GM21381 (cell line): ENCODE results near the gene HUS1B.
"Not testable (repeated sequence)": the region's sequence is repeated elsewhere in the genome, so short reads cannot be mapped to it uniquely, and the experiment has no call there.

Experiments
- ATAC-seq: cut with Tn5 transposase; IDR thresholded peaks from one replicate; pipeline ENCODE4 v1.9.1; 2021; ENCODE audit warnings: mild to moderate bottlenecking, moderate library complexity; ENCODE audit not compliant: unreplicated experiment

HUS1B gene

GRCh38 chr6:679282-679681 lies 22.4 kb upstream of the HUS1B start:
- no peak for ATAC-seq

DNA sequence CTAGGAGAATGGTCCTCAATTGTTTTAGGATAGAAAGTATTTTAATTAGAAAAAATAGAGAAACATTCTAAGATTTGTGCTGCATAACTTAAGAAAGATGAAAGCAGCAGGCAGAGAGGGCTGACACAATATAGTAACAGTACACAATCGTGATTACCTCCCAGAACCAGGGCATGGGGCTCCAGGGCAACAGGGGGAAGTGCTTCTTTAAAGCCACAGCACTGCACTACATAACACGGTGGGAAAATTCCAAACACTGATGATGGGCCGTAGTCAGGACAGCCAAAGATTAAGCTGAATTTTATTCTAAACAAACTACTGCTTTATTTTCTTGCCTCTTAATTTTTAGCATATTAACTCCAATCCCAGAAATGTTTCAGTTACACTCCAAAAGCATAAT lies 21.6 kb upstream of the HUS1B start:
- no peak for ATAC-seq

GRCh38 chr6:677919-678318 lies 21.0 kb upstream of the HUS1B start:
- ATAC-seq: no peak

- no peak for ATAC-seq
These were observed 18.1 kb upstream of the HUS1B start for GRCh38 chr6:674956-675355.

DNA sequence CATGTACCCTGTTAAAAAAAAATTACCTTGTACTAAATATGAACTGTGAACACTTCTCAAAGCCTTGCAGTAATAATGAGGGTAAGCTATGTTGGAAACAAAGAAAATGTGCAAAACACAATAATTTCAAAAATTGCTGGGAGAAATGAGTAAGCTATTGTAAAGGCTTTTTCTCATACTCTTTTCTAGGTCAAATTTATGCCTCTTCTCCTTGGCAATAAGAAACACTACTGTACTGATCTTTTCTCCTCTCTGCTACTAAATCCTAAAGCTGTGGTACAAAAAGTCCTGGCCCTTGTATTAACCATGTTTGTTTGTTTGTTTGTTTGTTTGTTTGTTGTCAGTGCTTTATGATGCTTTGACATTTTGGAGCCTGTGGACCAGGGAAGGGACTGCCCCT lies 17.5 kb upstream of the HUS1B start:
- ATAC-seq: no peak

GRCh38 chr6:667253-667927 lies 10.5 kb upstream of the HUS1B start:
- no peak for ATAC-seq

- no peak for ATAC-seq
These were observed 8.7 kb upstream of the HUS1B start for GRCh38 chr6:665403-666267.

- ATAC-seq: not testable (repeated sequence)
These were observed 6.9 kb upstream of the HUS1B start for GRCh38 chr6:663788-664187.

DNA sequence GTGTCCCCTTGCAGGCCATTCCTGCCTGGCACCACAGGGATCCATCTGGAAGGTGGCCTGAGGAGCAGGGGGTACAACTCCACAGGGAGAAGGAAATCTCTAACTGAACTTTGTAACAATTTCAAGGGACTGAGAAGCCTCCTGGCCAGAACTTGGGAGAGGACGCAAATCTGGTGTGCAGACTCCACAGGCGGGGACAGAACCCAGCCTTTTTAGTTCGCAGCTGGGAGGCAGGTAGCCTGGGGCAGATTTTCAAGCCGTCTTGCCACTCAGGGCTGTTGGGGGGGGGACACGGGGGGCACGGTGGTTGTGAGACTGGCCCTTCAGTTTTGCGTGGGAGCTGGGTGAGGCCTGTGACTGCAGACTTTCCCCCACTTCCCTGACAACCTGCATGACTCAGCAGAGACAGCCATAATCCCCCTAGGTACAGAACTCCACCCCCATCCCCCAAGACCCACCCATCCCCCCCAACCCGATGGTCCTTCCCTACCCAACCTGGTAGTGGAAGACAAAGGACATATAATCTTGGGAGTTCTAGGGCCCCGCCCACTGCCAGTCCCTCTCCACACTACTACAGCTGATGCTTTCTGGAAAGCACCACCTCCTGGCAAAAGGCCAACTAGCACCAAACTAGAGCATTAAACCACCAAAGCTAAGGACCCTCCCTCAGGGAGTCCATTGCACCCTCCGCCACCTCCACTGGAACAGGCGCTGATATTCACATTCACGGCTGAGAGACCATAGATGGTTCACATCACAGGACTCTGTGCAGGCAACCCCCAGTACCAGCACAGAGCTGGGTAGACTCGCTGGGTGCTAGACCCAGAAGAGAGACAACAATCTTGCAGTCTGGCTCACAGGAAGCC lies 3.0 kb upstream of the HUS1B start:
- no peak for ATAC-seq

DNA sequence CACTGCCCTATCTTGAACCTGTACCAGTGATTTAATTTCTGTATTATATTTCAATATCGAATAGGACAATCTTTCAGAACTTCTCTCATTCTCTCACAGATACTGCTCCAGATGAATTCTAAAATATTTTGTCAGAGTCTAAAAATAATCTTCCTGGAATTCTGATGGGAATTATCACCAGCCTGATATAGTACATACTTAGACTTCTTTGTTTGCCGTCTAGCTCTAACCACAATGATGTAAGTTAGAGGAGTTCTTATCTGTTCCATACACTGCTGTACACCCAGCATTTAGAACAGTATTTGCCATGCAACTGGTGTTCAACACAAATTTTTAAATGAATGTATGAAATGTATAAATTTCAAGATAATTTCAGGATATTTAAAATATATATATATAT lies 1.3 kb upstream of the HUS1B start:
- no peak for ATAC-seq

DNA sequence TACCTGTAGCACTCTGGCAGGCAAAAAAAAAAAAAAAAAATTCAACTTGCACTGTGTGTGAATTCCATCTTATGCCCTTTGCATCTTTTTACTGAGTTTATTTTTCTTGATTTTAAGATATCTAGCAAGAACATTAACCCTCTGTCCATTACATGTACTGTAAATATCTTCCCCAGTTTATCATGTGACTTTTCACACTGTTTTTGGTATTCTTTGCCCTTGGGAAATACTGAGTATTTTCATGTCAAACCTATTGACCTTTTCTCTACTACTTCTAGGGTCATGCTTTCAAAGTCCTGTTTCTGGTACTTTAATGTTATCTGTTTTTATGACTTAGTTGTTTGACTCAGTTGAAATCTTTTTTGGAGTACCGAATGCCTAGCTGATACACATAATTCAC lies 843 bp upstream of the HUS1B start:
- ATAC-seq: no peak

DNA sequence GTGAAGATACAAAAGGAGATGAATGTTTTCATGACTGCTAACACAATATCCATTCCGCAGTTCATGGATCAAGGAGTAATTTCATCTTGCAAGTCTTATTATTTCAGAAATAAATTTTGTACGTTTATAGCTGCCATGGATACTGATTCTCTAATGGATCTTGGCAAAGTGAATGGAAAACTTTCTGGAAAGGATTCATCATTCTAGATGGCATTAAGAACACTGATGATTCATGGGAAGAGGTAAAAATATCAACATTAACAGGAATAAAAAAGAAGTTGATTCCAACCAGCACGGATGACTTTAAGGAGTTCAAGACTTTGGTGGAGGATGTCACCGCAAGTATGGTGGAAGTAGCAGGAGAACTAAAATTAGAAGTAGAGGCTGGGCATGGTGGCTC lies 2.8 kb downstream of the HUS1B start:
- ATAC-seq: no peak

DNA sequence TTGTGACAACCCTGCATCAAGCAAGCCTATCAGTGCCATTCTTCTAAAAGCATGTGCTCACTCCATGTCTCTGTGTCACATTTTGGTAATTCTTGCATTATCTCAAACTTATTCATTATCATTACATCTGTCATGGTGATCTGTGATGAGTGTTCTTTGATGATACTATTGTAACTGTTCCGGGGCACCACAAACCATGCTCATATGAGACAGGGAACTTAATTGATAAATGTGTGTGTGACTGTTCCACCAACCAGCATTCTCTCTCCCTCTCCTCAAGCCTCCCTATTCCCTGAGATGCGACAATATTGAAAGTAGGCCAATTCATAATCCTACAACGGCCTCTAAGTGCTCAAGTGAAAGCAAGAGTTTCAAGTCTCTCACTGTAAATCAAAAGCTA lies 4.0 kb downstream of the HUS1B start:
- no peak for ATAC-seq

- no peak for ATAC-seq
These were observed 6.8 kb downstream of the HUS1B start for GRCh38 chr6:650098-650497.

DNA sequence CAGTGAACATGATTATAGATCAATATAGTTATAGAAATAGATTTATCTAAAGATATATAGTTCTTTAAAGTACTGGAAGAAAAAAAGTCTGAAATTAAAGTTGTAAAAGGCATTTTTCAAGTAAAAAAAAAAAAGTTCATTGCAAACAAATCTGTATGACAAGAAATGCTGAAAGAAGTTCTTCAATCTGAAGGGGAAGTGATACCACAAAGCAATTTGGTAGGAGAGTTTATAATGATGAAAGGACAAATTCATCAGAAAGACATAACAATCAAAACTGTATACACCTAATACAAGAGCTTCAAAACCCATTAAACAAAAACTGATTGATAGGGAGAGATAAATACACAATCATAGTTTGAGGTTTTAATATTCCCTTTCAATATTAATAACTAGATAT lies 14.1 kb downstream of the HUS1B start:
- no peak for ATAC-seq

- ATAC-seq: no peak
These were observed 15.5 kb downstream of the HUS1B start for GRCh38 chr6:641225-641985.

DNA sequence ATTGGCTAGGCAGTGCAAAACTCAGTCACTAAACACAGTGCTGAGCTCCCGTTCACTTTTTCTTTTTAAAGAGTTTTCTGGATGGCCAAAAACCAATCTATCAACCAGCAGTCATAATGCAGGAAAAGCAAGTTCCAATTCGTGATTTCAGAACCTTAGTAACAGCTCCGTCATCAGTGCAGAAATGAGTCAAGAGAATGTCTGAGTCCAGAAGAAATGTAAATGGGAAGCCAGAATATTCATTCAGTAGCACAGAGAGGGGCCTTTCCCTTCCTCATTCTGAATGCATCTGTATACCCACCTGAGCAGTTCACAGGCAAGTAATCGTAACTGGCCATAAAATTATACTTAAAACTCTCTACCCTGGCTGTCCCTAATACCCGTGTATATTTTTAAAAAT lies 20.4 kb downstream of the HUS1B start:
- no peak for ATAC-seq

- ATAC-seq: no peak
These were observed 21.7 kb downstream of the HUS1B start for GRCh38 chr6:635233-635632.

DNA sequence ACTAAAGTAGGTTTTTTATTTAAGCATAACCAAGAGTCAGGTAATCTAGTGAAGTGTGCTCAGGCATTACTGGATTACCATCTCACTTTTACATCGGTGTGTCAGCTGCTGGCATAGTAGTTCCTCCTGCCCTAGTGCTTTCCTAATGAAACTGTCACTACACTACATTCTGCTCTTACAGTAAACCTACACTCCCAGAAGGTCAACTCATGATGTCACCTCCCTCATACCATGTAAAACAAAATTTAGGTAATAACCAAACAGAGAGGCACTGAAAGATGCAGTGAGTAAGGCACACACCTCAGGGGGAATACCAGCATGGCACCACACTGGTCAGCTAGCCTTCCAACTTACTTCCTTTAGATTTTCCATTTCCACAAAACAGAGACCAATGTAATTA lies 23.3 kb downstream of the HUS1B start:
- no peak for ATAC-seq

- ATAC-seq: no peak
These were observed 28.1 kb downstream of the HUS1B start for GRCh38 chr6:628766-629165.

DNA sequence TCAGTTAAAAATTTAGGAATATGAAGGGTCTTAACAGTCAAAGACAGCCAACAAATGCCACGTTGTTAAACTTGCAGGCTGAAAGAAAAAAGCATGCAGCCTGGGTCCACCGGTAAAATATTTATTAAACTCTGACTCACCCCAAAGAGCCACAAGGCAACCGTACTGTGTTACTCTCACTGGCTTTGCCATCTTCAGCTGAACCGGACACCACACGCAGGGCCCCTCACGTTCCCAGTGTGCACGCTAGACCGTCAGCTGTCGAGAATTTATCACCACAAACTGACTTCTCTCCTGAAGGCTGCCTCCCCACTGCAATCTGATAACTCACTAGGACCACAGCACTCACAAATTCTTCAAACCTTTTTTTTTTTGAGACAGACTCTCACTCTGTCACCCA lies 30.7 kb downstream of the HUS1B start:
- ATAC-seq: no peak
